GM12874 (cell line): ENCODE results near the gene TEC.

Experiments
- TF ChIP-seq, protein P1 (sequence below): IDR thresholded peaks from 2 replicates; pipeline ENCODE4 v1.5.1; 2011; ENCODE audit warnings: low read depth, mild to moderate bottlenecking, control low read depth, low read length, moderate library complexity; ENCODE audit not compliant: insufficient read depth

The TEC gene

DNA sequence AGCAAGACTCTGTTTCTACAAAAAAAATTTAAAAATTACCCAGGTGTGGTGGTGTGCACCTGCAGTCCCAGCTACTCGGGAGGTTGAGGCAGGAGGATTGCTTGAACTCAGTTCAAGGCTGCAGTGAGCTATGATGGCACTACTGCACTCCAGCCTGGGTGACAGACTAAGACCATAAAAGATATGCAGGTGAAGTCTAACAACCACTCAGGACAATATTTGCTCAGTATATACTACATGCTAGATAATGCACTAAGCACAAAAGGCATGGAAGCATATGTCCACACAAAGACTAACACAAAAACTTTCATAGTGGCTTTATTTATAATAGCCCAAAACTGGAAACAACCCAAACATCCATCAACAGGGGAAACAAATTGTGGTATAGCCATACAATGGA is 77.9 kb downstream of the TEC start:
- TF ChIP-seq, protein P1, sequence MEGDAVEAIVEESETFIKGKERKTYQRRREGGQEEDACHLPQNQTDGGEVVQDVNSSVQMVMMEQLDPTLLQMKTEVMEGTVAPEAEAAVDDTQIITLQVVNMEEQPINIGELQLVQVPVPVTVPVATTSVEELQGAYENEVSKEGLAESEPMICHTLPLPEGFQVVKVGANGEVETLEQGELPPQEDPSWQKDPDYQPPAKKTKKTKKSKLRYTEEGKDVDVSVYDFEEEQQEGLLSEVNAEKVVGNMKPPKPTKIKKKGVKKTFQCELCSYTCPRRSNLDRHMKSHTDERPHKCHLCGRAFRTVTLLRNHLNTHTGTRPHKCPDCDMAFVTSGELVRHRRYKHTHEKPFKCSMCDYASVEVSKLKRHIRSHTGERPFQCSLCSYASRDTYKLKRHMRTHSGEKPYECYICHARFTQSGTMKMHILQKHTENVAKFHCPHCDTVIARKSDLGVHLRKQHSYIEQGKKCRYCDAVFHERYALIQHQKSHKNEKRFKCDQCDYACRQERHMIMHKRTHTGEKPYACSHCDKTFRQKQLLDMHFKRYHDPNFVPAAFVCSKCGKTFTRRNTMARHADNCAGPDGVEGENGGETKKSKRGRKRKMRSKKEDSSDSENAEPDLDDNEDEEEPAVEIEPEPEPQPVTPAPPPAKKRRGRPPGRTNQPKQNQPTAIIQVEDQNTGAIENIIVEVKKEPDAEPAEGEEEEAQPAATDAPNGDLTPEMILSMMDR = no peak

DNA sequence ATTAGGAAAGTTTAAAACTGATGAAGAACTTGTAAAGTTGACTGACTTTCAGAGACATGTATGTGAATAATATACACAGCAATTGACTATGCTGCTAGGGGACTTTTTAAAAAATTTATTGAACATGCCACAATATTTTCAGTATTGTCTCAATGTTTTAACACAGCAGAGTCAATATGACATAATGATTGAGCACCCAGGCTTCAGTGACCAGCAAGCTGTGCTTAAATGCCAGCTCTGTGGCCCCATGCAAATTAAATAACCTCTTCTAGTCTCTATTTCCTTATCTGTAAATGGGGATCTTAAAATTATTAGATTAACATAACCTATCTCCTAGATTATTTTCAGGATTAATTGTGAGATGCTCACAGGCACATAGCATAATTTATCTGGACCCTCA is 78.8 kb downstream of the TEC start:
- TF ChIP-seq, protein P1 = no peak

DNA sequence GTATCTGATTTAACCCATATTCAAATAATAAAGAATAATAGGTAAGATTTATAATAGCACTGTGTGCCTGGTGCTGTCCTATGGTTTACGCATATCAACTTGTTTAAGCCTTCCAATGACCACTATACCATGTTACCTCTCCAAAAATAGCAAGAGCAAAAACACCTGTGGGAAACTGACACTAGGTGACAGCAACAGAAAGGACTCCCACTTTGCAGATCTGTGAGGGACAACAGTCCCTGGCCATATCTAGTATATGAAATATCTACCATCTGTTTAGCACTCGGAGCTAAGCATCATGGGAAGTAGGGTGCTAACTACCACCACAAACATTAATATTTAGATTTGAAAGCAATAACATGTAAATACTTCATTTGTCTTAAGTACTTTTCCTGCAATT is 79.9 kb downstream of the TEC start:
- TF ChIP-seq, protein P1 = no peak

DNA sequence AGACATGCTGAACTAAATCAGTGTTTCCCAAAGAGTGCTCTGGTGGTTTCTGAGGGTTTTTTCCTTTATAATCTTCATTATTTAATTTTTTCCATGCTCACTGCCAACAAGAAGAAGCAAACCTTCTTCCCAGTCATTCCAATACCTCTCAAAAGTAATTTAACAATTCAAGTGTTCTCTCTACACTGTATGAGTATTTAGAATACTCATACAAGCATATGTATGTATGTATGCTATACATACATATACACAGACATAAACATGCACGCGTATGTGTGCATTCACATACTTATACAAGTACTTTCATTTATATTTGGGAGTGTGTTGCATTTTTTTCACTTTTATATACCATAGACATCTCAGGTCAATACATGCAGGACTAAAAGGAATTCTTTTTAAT is 81.2 kb downstream of the TEC start:
- TF ChIP-seq, protein P1 = no peak

- TF ChIP-seq, protein P1 = no peak
Measured at GRCh38 chr4:48187813-48188212, 81.8 kb downstream of the TEC start.

GRCh38 chr4:48184882-48185281 is 84.8 kb downstream of the TEC start:
- TF ChIP-seq, protein P1 = no peak

- TF ChIP-seq, protein P1 = no peak
Measured at GRCh38 chr4:48180234-48180633, 89.4 kb downstream of the TEC start.

GRCh38 chr4:48178931-48179330 is 90.7 kb downstream of the TEC start:
- TF ChIP-seq, protein P1 = no peak
